Activated CD8-positive, alpha-beta T cell treated with anti-CD3 and anti-CD28 coated beads for 36 hours (primary cell): Measurements from ENCODE around the gene TDRD12. TPM values are rescaled to one million over a fixed set of nuclear protein-coding genes. Genes with fewer than 3 reads are reported as not detected.

Experiments used
- ATAC-seq: fragments of 200-7000 bp; cut with Tn5 transposase; one replicate; pipeline ENCODE4 v1.10.0; 2021; ENCODE audit warnings: mild to moderate bottlenecking, moderate library complexity
- CTCF ChIA-PET: fragments of 350-600 bp; sonication (Branson Sonifier 250); formaldehyde crosslinking; loops from one replicate; lab custom pipeline; 2021; ENCODE audit warnings: antibody characterized with exemption; lab: Charles Lee
- POLR2A ChIA-PET: fragments of 350-600 bp; sonication (Branson Sonifier 250); formaldehyde crosslinking; loops from one replicate; lab custom pipeline; 2021; ENCODE audit warnings: antibody characterized with exemption; lab: Charles Lee
- DNase-seq: peaks from one replicate; pipeline ENCODE4 v3.0.0-alpha.2; 2020
- H3K27ac Mint-ChIP-seq: one replicate; pipeline ENCODE4 v1.8.0; 2021; ENCODE audit warnings: mild to moderate bottlenecking, mixed read lengths
- H3K27me3 Mint-ChIP-seq: one replicate; pipeline ENCODE4 v1.8.0; 2021; ENCODE audit warnings: mixed read lengths
- H3K36me3 Mint-ChIP-seq: one replicate; pipeline ENCODE4 v1.8.0; 2021; ENCODE audit warnings: low read depth, mixed read lengths
- H3K4me1 Mint-ChIP-seq: one replicate; pipeline ENCODE4 v1.8.0; 2021; ENCODE audit warnings: low read depth, mixed read lengths
- H3K4me3 Mint-ChIP-seq: one replicate; pipeline ENCODE4 v1.8.0; 2021; ENCODE audit warnings: mild to moderate bottlenecking, moderate library complexity, mixed read lengths
- H3K9me3 Mint-ChIP-seq: one replicate; pipeline ENCODE4 v1.8.0; 2021; ENCODE audit warnings: mixed read lengths
- CTCF ChIP-seq: fragments of 200-600 bp; IDR thresholded peaks from one replicate; pipeline ENCODE4 v1.8.0; 2022; ENCODE audit warnings: antibody characterized with exemption, mild to moderate bottlenecking
- intact Hi-C: fragments of 100-400 bp; cut with micrococcal nuclease; formaldehyde crosslinking; loops from one replicate; pipeline ENCODE4 v1.10.0; 2022
- total RNA-seq, 2 experiments: library from RNA; stranded (reverse); gene quantifications; one replicate each; pipeline ENCODE4 v1.2.3, GENCODE V29; 2021

TDRD12 gene
- total RNA-seq, 2 experiments from 2014 or later = 0.13 TPM; not detected in 1

DNA sequence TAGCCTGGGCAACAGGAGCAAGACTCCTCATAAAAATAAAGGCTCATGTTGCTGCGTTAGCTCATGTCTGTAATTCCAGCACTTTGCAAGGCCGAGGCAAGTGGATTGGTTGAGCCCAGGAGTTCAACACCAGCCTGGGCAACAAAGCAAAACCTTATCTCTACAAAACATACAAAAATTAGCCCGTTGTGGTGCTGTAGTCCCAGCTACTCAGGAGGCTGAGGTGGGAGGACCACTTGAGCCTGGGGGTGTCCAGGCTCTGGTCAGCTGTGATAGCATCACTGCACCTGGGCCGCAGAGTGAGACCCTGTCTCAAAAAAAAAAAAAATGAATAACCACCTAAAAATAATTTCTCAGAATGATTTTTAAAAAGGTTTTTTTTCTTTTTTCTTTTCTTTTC is 31.9 kb upstream of the TDRD12 start:
- H3K9me3 Mint-ChIP-seq = no peaks in the 10 kb centered on the region
- ChIA-PET CTCF (interaction anchor here (1.2 kb wide), 1 partner anchor 91 kb away, joined by 4 read pairs; no protein-coding TSS in a partner anchor), POLR2A (interaction anchor here (2.0 kb wide), 1 partner anchor 10 kb away, joined by 7 read pairs; no protein-coding TSS in a partner anchor)
- intact Hi-C loops = no loop called here
- H3K36me3 Mint-ChIP-seq = peaks cover 4% of the 10 kb centered on the region
- ATAC-seq (no peak), DNase-seq (no peak)
- H3K27me3 Mint-ChIP-seq = no peaks in the 10 kb centered on the region
- no peak for TF ChIP-seq CTCF
- H3K4me3 Mint-ChIP-seq = no peak overlapping the region
- no peak overlapping the region for H3K27ac Mint-ChIP-seq
- peaks cover 19% of the 10 kb centered on the region for H3K4me1 Mint-ChIP-seq

DNA sequence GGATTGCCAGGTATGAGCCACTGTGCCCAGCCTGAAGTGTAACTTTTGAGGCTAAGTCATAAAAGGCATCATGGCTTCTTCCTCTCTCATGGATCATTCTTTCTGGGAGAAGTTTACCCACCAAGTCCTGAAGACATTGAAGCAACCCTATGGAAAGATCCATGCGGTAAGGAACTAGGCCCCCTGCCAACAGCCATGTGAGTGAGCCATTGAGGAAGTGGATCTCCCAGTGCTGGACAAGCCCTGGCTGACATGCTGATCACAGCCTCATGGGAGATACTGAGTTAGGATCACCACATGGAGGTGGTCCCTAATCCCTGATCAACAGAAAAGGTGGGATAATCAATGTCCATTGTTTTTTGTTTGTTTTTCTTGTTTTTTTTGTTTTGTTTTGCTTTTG is 31.3 kb upstream of the TDRD12 start:
- ATAC-seq (no peak), DNase-seq (no peak)
- Mint-ChIP-seq H3K4me3 (no peak overlapping the region), H3K4me1 (peaks cover 21% of the 10 kb centered on the region), H3K27ac (no peak overlapping the region), H3K27me3 (no peaks in the 10 kb centered on the region), H3K9me3 (peaks cover 1% of the 10 kb centered on the region), H3K36me3 (peaks cover 10% of the 10 kb centered on the region)
- POLR2A ChIA-PET = no interaction called here
- no peak for TF ChIP-seq CTCF
- intact Hi-C loops = no loop called here
- CTCF ChIA-PET = interaction anchor here (1.2 kb wide), 1 partner anchor 91 kb away, joined by 4 read pairs; no protein-coding TSS in a partner anchor

- intact Hi-C loops = no loop called here
- peaks cover 38% of the 10 kb centered on the region for H3K36me3 Mint-ChIP-seq
- CTCF ChIA-PET = interaction anchor here (1.1 kb wide), 1 partner anchor 15 kb away, joined by 4 read pairs; no protein-coding TSS in a partner anchor
- no peaks in the 10 kb centered on the region for H3K27me3 Mint-ChIP-seq
- peaks cover 49% of the 10 kb centered on the region for H3K4me1 Mint-ChIP-seq
- peak within 1 kb of the TSS; percentile 82 for H3K4me3 Mint-ChIP-seq
- H3K9me3 Mint-ChIP-seq = peaks cover 5% of the 10 kb centered on the region
- DNase-seq = peak; percentile 91
- H3K27ac Mint-ChIP-seq = peak within 1 kb of the TSS; percentile 87
- peak; percentile 83 for ATAC-seq
- POLR2A ChIA-PET = interaction anchor here (0.6 to 2.9 kb wide), 9 partner anchors 9 to 345 kb away, joined by 3 to 43 read pairs (median 4); partner anchors contain the start of genes ANKRD27, PDCD5, RGS9BP and ZNF507
- TF ChIP-seq CTCF = no peak
Measured at GRCh38 chr19:32691291-32691951, 28.1 kb upstream of the TDRD12 start, which contains the start of gene NUDT19. TSS of gene NUDT19 (plus strand) at chr19:32691821. CDS start at chr19:32691961, 140 bp downstream.

- H3K4me1 Mint-ChIP-seq = peaks cover 55% of the 10 kb centered on the region
- no peak for TF ChIP-seq CTCF
- POLR2A ChIA-PET = interaction anchor here (0.6 to 2.9 kb wide), 11 partner anchors 8 to 346 kb away, joined by 3 to 43 read pairs (median 3); partner anchors contain the start of genes ANKRD27, PDCD5, RGS9BP and ZNF507
Measured at GRCh38 chr19:32691952-32692726, 27.4 kb upstream of the TDRD12 start.

More at GRCh38 chr19:32691952-32692726, 27.4 kb upstream of the TDRD12 start:
- Mint-ChIP-seq H3K27ac (peak overlapping the region; percentile 87), H3K9me3 (peaks cover 5% of the 10 kb centered on the region), H3K4me3 (peak overlapping the region; percentile 82), H3K27me3 (no peaks in the 10 kb centered on the region), H3K36me3 (peaks cover 45% of the 10 kb centered on the region)
- CTCF ChIA-PET = interaction anchor here (1.1 kb wide), 1 partner anchor 16 kb away, joined by 4 read pairs; no protein-coding TSS in a partner anchor
- peak; percentile 34 for ATAC-seq
- DNase-seq = peak; percentile 66
- intact Hi-C loops = no loop called here
